SKM-1 treated with dmso at 0.1 percent for 144 hours (cell line): ENCODE data around the gene PGAP3.
"Not testable (repeated sequence)": the region's sequence is repeated elsewhere in the genome, so short reads cannot be mapped to it uniquely, and the experiment has no call there.

ENCODE experiments used
- DNase-seq: peaks from one replicate; lab custom pipeline; 2025; ENCODE audit not compliant: unreplicated experiment; lab: John Stamatoyannopoulos, UW

The PGAP3 gene

GRCh38 chr17:39687546-39688474, at the start of gene PGAP3:
TSS of gene PGAP3 (minus strand) at chr17:39688057. CDS start at chr17:39688014, 43 bp downstream.
- peak; percentile 92 for DNase-seq

GRCh38 chr17:39737206-39737759, 49.4 kb upstream of the PGAP3 start:
- no peak for DNase-seq

- no peak for DNase-seq
These were observed 48.7 kb upstream of the PGAP3 start for GRCh38 chr17:39736319-39737165.

GRCh38 chr17:39735882-39736281, 48.0 kb upstream of the PGAP3 start:
- DNase-seq = no peak

GRCh38 chr17:39732586-39732985, 44.7 kb upstream of the PGAP3 start:
- DNase-seq = no peak

GRCh38 chr17:39730095-39730921, 42.5 kb upstream of the PGAP3 start, which contains the start of gene MIEN1:
TSS of gene MIEN1 (minus strand) at chr17:39730532. CDS start at chr17:39730495, 37 bp downstream.
- peak; percentile 76 for DNase-seq

- DNase-seq = no peak
These were observed 41.5 kb upstream of the PGAP3 start for GRCh38 chr17:39729280-39729851.

GRCh38 chr17:39727556-39727955, 39.7 kb upstream of the PGAP3 start:
- DNase-seq = no peak

- no peak for DNase-seq
These were observed 38.8 kb upstream of the PGAP3 start for GRCh38 chr17:39726617-39727016.

- not testable (repeated sequence) for DNase-seq
These were observed 38.1 kb upstream of the PGAP3 start for GRCh38 chr17:39725923-39726322.

- no peak for DNase-seq
These were observed 36.9 kb upstream of the PGAP3 start for GRCh38 chr17:39724731-39725130.

GRCh38 chr17:39722965-39723848, 35.4 kb upstream of the PGAP3 start:
- DNase-seq = no peak

- DNase-seq = no peak
These were observed 34.2 kb upstream of the PGAP3 start for GRCh38 chr17:39722104-39722503.

GRCh38 chr17:39719563-39720355, 31.9 kb upstream of the PGAP3 start:
- DNase-seq = no peak

GRCh38 chr17:39717660-39718059, 29.8 kb upstream of the PGAP3 start:
- no peak for DNase-seq

GRCh38 chr17:39716879-39717536, 29.2 kb upstream of the PGAP3 start:
- no peak for DNase-seq

GRCh38 chr17:39716073-39716818, 28.4 kb upstream of the PGAP3 start:
- no peak for DNase-seq
